GOT3 (cell line): ENCODE measurements around the gene EPHB1.
"Not testable (repeated sequence)": the region's sequence is repeated elsewhere in the genome, so short reads cannot be mapped to it uniquely, and the experiment has no call there.

ENCODE experiments used
- DNase-seq: peaks from one replicate; lab custom pipeline; 2025; ENCODE audit warnings: mixed read lengths; lab: John Stamatoyannopoulos, UW

EPHB1 gene

DNA sequence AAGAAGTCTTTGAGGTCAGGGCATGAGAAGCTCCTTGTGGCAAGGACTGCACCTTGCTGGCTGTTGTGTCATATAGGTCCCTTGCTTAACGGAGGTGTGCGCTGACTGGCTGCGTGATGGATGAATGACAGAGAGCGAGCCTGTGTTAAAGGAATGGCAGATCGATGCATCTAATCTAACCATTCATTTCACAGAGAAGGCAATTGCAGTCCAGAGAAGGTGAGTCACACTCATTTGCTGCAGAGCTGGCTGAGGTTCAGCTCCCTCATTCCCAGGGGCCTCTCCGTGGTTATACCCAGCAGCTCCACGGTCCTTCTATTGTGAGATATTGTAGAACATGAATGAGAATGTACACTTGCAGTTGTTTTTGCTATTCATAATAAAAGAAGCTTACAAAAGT is 289.3 kb downstream of the EPHB1 start:
- DNase-seq, result no peak

GRCh38 chr3:135084976-135085375 is 289.9 kb downstream of the EPHB1 start:
- no peak for DNase-seq

DNA sequence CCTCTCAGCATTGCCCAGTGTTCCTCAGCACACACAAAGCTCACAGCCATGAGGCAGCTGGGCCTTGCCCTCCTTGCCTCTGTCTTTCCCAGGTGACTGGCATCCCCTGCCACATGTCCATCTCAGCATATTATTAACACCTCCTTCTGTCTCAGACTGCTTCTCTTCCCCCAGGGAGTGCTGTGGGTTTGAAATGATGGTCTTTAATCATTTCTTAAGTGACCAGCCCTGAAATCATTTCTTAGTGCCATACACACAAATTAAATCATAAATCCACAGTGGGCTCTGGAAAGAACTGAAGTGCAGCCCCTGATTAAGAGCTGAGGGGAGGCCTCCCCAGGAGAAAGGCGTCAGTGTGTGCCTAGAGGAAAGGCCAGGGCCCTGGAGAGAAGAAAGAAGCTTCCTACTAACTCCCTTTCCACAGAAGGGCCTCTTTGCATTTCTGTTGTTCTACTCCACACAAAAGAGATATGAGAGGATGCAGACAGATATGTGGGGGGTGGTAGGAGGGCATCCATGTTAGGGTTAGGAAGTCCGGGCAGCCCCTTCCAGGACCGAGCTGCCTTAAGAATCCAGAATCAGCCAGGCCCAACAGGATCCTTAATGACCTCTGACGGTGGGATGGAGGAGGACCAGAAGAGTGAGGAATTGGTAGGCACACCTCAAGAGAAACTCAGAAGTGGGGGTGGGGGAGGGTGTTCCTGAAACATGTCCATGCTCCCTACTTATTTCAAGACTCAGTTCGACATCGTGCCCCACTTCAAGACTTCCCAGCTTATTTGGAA is 290.8 kb downstream of the EPHB1 start:
- no peak for DNase-seq

DNA sequence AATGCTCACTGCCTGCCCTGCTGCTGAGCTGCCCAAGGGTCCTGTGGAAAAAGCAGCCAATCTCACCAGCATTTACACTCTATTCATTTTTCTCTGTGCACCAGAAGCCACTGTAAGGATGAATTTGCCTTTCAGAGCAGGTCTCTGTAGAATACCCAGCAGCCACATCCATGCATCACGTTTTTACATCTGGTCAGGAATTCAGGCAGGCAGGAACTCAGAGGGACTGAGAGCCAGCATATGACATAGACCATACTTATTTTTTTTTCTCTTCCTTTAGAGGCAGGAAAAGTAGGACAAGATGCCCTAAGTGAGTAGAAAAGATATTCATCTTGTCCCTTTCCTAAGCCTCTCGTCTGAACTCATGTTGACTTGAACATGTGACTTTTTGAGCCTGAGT is 292.7 kb downstream of the EPHB1 start:
- DNase-seq, result no peak

DNA sequence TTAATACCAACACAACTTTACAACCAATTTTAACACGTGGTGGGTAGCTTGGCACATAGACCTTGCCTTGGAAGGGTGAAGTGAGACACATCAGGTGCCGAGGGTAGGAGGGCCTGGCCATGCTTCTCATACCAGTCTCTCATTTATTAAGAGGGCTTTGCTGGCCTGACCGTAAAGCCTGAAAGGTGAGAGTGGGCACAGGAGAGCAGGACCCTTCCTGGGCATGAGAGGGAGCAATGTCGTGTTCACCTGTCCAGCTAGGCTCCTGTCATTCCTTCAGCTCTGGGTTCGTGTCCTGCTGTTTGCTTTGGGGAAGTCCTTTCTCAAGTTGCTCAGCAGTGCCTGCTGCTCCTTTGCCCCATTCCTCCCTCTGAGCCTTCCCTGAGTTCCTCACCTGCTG is 294.4 kb downstream of the EPHB1 start:
- DNase-seq, result no peak

- no peak for DNase-seq
These were observed 295.1 kb downstream of the EPHB1 start for GRCh38 chr3:135090020-135090717.

DNA sequence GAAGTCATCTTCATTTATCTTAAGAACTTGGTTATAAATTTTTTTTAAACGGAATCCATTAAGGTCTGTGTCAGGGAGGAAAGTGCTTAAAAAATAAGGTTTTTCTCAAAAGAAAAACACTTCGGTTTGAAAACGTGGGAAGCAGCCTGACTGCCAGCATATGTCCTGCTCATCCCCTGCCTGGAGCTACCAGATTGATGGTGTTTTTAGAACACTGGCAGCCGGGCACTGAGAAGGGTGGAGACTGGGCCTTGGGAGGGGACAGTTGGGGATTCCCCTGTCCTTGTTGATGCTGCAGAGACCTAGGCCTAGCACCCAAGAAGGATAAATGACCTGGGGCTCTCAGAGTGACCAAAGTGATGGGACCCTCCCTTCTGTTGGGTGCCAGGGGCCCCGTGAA is 296.9 kb downstream of the EPHB1 start:
- DNase-seq, result no peak

DNA sequence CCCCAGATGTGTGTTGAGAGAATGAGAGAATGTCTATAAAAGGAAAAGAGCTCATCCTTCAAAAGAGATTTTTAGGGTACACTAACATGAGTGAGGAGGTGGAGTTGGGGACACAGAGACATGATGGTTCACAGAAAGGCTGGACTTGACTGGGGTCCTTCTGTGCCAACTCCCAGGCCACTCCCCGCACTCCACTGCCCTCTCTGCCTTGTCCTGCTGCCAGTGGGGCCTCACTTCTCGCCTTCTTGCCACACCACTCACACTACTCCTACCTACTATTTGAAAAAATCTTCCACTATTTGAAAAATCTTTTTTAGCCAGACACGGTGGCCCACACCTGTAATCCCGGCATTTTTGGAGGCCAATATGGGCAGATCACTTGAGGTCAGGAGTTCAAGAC is 298.1 kb downstream of the EPHB1 start:
- no peak for DNase-seq

DNA sequence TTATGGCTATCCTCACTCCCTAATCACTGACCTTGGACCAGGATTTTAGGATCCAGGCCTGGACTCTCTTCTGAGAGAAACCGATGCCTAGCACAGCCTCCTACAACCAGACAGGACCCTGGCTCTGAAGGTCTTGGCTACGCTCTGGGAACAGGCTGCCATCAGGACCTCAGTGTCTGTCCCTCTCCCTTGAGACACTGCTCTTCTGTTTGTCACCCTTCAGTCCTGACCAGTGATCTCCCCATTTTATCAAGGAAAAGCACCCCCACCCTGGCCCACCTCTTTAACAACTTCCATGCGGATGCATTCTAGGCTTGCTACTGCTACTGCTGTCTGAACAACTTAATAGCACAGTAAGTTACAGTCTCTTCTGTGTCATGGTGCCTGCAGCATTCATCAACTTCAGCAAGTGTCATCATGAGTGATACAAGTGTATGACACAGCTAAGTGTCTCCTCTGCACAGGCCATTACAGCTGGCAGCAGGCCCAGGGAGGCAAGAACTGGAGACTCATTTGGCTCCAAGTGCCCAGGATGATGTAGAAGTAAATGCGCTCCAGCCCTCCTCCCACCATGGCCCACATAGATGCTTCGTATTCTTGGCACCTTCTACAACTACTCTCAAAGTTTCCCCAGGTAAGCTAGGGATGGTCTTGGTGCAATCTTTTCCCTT is 302.4 kb downstream of the EPHB1 start:
- no peak for DNase-seq

GRCh38 chr3:135099734-135100355 is 304.8 kb downstream of the EPHB1 start:
- DNase-seq, result no peak

- no peak for DNase-seq
These were observed 305.3 kb downstream of the EPHB1 start for GRCh38 chr3:135100366-135100765.

DNA sequence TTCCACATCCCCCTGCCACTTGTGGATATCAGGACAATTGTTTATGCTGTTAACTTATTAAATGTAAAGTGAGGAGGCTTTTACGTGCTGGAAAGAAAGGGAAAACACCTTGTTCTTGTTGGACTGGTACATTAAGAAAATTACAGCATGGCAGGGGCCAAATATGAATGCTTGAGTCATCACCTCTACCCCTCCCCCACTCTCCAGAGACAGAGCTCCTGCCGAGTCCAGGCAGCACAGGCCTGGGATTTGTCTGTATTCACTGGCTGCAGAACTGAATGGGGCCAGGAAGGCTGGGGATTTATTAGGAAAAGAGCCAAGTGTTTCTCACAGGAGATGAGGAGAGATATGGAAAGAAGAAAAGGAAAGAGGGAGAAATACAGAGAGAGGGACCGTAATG is 308.9 kb downstream of the EPHB1 start:
- DNase-seq, result no peak

- no peak for DNase-seq
These were observed 311.4 kb downstream of the EPHB1 start for GRCh38 chr3:135106445-135106844.

DNA sequence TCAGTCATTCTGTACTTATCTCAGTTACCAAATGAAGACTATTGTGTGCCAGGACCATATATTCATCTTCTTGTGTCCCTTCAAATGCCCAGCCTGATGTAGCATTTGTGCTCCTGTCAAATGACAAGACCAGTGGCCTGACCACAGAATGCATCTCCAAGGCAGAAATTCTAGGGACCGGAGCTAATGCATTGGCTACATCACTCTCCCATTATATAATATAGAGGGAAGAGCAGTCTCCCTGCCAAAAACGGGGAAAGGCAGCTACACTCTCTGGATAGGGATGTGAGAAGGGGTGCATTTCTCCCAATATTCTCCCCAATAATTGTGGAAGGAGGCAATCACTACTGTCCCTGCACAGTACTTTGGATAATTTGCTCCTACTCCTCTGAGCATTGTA is 312.0 kb downstream of the EPHB1 start:
- no peak for DNase-seq

- DNase-seq, result no peak
These were observed 314.6 kb downstream of the EPHB1 start for GRCh38 chr3:135109681-135110080.

GRCh38 chr3:135114551-135114950 is 319.5 kb downstream of the EPHB1 start:
- DNase-seq, result not testable (repeated sequence)

- no peak for DNase-seq
These were observed 322.9 kb downstream of the EPHB1 start for GRCh38 chr3:135117977-135118376.

DNA sequence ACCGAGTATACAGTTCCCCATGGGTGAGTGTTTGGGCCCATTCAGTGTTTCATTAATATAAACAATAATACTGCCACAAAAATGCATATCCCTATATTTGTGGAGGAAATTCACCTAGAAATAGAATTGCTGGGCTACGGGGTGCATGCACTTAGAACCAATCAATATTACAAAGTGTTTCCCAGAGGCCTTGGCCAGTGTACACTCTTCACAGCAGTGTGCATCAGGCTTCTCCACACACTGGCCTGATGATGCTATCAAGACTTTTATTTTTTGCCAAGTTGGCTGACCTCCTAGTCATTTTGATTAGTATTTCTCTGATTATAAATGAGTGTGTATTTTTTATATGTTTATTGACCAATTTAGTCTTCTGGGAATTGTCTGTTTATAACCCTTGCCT is 323.7 kb downstream of the EPHB1 start:
- no peak for DNase-seq

DNA sequence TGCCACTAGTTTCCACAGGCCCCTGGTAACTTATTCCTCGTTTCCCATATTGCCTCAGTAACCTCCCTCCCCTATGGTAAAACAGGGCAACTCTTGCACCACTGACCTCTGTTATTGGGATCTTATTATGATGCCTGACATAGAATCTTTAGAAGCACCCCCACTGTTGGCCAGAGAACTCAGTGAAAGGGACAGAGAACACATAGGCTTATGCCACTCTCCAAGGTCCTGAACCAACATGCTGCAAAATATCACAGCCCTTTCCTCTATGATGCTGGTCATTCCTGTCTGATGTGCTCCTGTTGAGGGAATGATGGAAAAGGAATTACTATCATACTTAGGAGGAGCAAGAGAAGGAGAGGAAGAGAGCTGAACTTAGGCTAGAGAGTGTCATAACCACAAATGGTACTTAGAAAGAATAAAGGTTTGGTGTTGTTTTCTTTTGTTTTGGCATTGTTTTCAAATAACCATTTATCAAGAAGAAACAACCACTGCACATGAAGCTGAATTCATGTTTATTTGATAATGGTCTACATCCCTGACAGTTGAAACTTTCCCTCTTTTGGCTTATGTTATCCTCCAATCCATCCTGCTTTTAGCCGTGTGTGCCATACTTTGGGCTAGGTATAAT is 330.2 kb downstream of the EPHB1 start:
- DNase-seq, result no peak

DNA sequence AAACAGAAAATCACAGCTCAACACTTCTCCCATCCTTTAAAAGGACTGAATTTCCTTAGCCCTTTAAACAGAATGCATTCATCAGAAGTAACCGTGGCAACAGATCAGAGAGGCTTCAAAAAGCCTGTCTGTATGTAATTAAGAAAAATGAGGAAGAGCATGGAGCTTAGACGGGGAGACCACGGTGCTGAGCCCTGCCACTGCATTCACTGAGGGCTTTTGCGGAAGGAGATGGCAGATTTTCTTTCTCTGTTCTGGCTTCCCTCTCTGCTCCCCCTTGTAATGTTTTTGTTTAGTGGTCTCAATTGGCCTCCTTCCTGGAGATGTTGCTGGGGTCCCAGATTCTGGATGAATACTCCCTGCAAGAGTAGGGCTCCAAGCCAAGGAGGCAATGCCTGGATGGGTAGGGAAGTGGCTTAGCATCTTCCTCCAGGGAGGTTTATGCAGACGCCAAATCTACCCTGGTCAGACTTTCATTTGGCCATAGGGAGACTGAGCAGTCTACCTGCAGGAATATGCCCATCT is 332.9 kb downstream of the EPHB1 start:
- no peak for DNase-seq

DNA sequence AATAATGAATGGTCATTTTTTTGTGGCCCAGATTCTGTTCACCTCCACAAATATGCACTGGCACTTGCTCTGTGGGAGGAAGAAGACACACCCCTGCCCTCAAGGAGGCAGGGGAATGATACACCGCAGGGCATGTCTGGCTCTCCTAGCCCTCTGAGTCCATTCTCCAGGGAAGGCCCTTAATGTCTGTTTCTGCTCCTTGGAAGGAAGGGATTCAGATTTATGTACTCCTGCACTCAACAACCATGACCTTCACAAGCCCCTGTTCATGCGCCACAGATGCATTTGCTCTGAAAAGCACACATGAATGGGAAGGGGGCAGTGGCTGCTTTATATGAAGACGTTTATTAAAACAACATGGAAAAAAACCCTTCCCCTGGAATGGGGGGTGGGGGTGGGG is 333.8 kb downstream of the EPHB1 start:
- DNase-seq, result no peak

DNA sequence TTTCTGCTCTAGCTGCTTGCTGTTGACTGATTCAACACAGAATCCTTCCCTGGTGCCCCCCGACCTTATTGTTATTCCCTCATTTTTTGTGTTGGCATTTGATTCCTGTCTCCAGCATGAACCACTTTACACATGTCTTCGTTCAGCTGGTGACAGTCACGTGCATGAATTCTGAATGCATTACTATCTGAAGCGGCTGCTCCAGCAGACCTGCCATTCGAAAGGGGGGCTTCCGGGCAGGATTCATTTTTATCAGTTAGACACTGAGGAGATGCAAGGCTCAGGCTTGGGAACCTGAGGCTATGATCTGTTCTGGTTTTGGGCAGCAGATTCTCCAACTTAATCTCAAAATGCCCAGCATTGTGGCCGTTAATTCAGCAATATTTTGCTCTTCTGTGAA is 336.2 kb downstream of the EPHB1 start:
- DNase-seq, result no peak
